AG04449 (cell line): ENCODE measurements around the gene ATP13A3.

ENCODE experiments used
- CTCF ChIA-PET: fragments of 350-600 bp; formaldehyde crosslinking; extraction: SDS; loops from one replicate; lab custom pipeline; 2021; ENCODE audit warnings: antibody characterized with exemption; lab: Yijun Ruan, JAX
- POLR2A ChIA-PET: fragments of 400-600, 350-600 bp; formaldehyde crosslinking; extraction: SDS; loops from one replicate; lab custom pipeline; 2020; ENCODE audit warnings: antibody characterized with exemption, inconsistent platforms; lab: Yijun Ruan, JAX
- DNase-seq: peaks from one replicate; pipeline ENCODE4 v3.0.0-alpha.2; 2010; ENCODE audit warnings: low read depth, low spot score
- H3K4me3 ChIP-seq: 2 replicates; pipeline ENCODE4 v1.5.1; 2011; ENCODE audit warnings: low read depth, mild to moderate bottlenecking, control low read depth, low read length
- TF ChIP-seq, protein P1 (sequence below): IDR thresholded peaks from one replicate; pipeline ENCODE4 v1.5.1; 2011; ENCODE audit warnings: mild to moderate bottlenecking, moderate library complexity, low read length, control low read depth, inconsistent platforms; ENCODE audit not compliant: insufficient read depth; ENCODE audit errors: missing control alignments

Gene ATP13A3

DNA sequence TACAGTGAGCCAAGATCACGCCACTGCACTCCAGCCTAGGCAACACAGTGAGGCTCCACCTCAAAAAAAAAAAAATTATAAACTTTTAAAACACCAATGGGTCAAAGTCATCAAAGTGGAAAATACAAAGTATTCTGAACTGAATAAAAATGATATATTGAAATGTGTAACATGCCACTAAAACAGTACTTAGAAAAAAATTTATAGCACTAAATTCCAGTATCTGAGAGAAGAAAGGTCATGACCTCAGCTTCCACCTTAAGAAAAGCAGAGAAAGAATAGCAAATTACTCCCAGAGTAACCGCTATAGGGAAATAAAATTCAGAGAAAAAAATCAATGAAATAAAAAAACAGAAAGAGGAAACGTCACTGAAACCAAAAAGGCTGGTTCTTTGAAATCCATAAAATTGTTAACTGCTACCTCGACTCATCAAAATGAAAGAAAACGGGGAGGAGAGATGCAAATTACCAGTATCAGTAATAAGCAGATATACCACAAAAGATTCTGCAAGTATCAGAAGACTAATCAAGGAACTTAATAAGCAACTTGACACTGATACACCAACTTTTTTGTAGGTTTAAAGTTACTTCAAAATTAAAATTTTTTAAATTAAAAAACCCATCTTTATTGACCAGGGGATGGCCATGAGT, 20.8 kb downstream of the ATP13A3 start:
- TF ChIP-seq, protein P1, sequence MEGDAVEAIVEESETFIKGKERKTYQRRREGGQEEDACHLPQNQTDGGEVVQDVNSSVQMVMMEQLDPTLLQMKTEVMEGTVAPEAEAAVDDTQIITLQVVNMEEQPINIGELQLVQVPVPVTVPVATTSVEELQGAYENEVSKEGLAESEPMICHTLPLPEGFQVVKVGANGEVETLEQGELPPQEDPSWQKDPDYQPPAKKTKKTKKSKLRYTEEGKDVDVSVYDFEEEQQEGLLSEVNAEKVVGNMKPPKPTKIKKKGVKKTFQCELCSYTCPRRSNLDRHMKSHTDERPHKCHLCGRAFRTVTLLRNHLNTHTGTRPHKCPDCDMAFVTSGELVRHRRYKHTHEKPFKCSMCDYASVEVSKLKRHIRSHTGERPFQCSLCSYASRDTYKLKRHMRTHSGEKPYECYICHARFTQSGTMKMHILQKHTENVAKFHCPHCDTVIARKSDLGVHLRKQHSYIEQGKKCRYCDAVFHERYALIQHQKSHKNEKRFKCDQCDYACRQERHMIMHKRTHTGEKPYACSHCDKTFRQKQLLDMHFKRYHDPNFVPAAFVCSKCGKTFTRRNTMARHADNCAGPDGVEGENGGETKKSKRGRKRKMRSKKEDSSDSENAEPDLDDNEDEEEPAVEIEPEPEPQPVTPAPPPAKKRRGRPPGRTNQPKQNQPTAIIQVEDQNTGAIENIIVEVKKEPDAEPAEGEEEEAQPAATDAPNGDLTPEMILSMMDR = no peak
- POLR2A ChIA-PET = no interaction called here
- CTCF ChIA-PET = interaction anchor here (1.0 to 1.4 kb wide), 4 partner anchors 9 to 128 kb away, joined by 3 read pairs; no protein-coding TSS in a partner anchor

DNA sequence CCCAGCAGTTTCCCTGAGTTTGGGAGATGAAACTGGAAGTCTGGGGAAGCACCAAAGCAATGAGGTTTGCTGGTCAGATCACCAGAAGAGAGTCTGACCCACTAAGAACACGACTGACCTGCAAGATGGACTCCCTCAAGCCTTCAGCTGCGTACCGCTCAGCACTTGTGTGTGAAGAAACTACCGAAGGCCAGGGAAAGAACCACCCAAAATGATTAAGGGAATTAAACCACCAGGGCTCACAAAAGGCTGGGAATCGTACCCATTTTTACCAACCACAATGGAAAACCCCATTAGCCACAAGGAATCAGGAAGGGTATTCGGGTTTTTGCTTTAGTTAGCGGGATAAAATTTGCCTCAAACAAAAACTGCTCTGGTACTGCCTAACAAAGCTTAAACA, 21.6 kb downstream of the ATP13A3 start:
- TF ChIP-seq, protein P1 = no peak
- H3K4me3 ChIP-seq = no peak overlapping the region
- no peak for DNase-seq
- ChIA-PET POLR2A (no interaction called here), CTCF (interaction anchor here (1.2 to 1.4 kb wide), 3 partner anchors 8 to 129 kb away, joined by 3 read pairs; no protein-coding TSS in a partner anchor)

More for the DNA sequence above, 20.8 kb downstream of the ATP13A3 start:
- DNase-seq = no peak
- H3K4me3 ChIP-seq = no peak overlapping the region

- no peak for DNase-seq
- TF ChIP-seq, protein P1 = no peak
- ChIA-PET CTCF (no interaction called here), POLR2A (no interaction called here)
- H3K4me3 ChIP-seq = no peak overlapping the region
Observed at GRCh38 chr3:194464692-194465091, 22.1 kb downstream of the ATP13A3 start.

- POLR2A ChIA-PET = interaction anchor here (0.8 kb wide), 1 partner anchor 112 kb away, joined by 3 read pairs; no protein-coding TSS in a partner anchor
- no peak overlapping the region for H3K4me3 ChIP-seq
- DNase-seq = no peak
- TF ChIP-seq, protein P1 = no peak
- CTCF ChIA-PET = interaction anchor here (0.7 to 2.6 kb wide), 8 partner anchors 9 to 142 kb away, joined by 3 to 15 read pairs (median 3); no protein-coding TSS in a partner anchor
Observed at GRCh38 chr3:194462936-194463335, 23.9 kb downstream of the ATP13A3 start.

GRCh38 chr3:194460566-194460965, 26.2 kb downstream of the ATP13A3 start:
- no peak overlapping the region for H3K4me3 ChIP-seq
- TF ChIP-seq, protein P1 = no peak
- POLR2A ChIA-PET = no interaction called here
- CTCF ChIA-PET = interaction anchor here (1.2 to 2.7 kb wide), 5 partner anchors 11 to 134 kb away, joined by 3 to 11 read pairs (median 5); no protein-coding TSS in a partner anchor
- DNase-seq = no peak

GRCh38 chr3:194458131-194458530, 28.7 kb downstream of the ATP13A3 start:
- H3K4me3 ChIP-seq = no peak overlapping the region
- TF ChIP-seq, protein P1 = no peak
- POLR2A ChIA-PET = no interaction called here
- no peak for DNase-seq
- CTCF ChIA-PET = interaction anchor here (0.7 to 3.1 kb wide), 7 partner anchors 12 to 135 kb away, joined by 3 to 13 read pairs (median 3); no protein-coding TSS in a partner anchor
